ENCODE measurements around the gene SUPT3H. TPM values are rescaled to one million over a fixed set of nuclear protein-coding genes. Genes with fewer than 3 reads are reported as not detected.

SUPT3H gene
- total and polyA plus RNA-seq, 2 donors (not counting 1 experiment from before 2014, with no cell fraction given), result 5.5 to 12.4 TPM

DNA sequence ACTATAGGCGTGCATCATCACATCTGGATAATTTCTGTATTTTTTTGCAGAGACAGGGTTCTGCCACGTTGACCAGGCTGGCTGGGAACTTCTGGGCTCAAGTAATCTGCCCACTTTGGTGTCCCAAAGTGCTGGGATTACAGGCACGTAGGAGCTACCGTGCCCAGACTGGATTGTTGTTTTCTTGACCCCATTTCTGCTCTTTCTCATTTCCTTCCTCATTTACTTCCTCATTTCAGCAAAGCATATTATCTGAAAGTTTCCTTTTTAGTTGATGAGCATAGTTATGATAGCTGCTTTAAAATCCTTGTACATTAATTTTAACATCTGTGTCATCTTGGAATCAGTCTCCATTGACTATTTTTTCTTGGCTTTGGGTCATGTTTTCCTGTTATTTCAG, 350.6 kb downstream of the SUPT3H start:
- peaks cover 0 to 14% (median 5%) of the 10 kb centered on the region in 3 donors for H3K9me3 ChIP-seq (ENCODE audit: control extremely low read depth in 1 of 3, control insufficient read depth in 2 of 3, insufficient read depth in 1 of 3, low read length in 2 of 3)
- H3K4me2 ChIP-seq (replicated peaks; ENCODE audit: low read depth, low read length, poor library complexity, severe bottlenecking), result no peak overlapping the region
- TF ChIP-seq, protein P1, sequence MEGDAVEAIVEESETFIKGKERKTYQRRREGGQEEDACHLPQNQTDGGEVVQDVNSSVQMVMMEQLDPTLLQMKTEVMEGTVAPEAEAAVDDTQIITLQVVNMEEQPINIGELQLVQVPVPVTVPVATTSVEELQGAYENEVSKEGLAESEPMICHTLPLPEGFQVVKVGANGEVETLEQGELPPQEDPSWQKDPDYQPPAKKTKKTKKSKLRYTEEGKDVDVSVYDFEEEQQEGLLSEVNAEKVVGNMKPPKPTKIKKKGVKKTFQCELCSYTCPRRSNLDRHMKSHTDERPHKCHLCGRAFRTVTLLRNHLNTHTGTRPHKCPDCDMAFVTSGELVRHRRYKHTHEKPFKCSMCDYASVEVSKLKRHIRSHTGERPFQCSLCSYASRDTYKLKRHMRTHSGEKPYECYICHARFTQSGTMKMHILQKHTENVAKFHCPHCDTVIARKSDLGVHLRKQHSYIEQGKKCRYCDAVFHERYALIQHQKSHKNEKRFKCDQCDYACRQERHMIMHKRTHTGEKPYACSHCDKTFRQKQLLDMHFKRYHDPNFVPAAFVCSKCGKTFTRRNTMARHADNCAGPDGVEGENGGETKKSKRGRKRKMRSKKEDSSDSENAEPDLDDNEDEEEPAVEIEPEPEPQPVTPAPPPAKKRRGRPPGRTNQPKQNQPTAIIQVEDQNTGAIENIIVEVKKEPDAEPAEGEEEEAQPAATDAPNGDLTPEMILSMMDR (IDR thresholded peaks at IDR 0.05), result no peak
- no peak for TF ChIP-seq EZH2 (IDR thresholded peaks at IDR 0.05; ENCODE audit: borderline replicate concordance, insufficient read depth, low read depth, low read length, poor library complexity, severe bottlenecking)
- H3K4me1 Mint-ChIP-seq, result peaks cover 3% of the 10 kb centered on the region
- no peak overlapping the region for H3K9ac ChIP-seq (ENCODE audit: low read length)
- H3K27me3 ChIP-seq (replicated peaks in 1 of 4; ENCODE audit: control extremely low read depth in 1 of 4, control insufficient read depth in 3 of 4, insufficient read depth in 4 of 4, low read length in 3 of 4), result no peaks in the 10 kb centered on the region
- no peak overlapping the region for H3K4me3 ChIP-seq (ENCODE audit: control extremely low read depth in 1 of 5, extremely low read depth in 1 of 5, insufficient read depth in 1 of 5, low read depth in 2 of 5, low read length in 4 of 5)
- H3K27ac Mint-ChIP-seq, result no peak overlapping the region
- DNase-seq (no peak), ATAC-seq (ENCODE audit: low read depth) (no peak)
- POLR2A ChIA-PET, result no interaction called here
- H3K4me3 Mint-ChIP-seq, result no peak overlapping the region
- intact Hi-C loops (cut with micrococcal nuclease), result no loop called here
- H3K27me3 Mint-ChIP-seq, result no peaks in the 10 kb centered on the region
- peaks cover 6% of the 10 kb centered on the region for H3K9me3 Mint-ChIP-seq (ENCODE audit: insufficient read depth)
- H3K4me1 ChIP-seq (ENCODE audit: control insufficient read depth in 2 of 2, insufficient read depth in 2 of 2, low read length in 2 of 2), result no peaks in the 10 kb centered on the region
- no peaks in the 10 kb centered on the region for H4K20me1 ChIP-seq (ENCODE audit: control insufficient read depth, insufficient read depth, low read length, poor library complexity, severe bottlenecking)
- 64% methylated on average over 4 of the region's 4 CpGs for WGBS (ENCODE audit: insufficient coverage)
- H3K36me3 ChIP-seq (replicated peaks in 1 of 2; ENCODE audit: control extremely low read depth in 1 of 2, control insufficient read depth in 1 of 2, extremely low read depth in 1 of 2, insufficient read depth in 2 of 2, low read length in 1 of 2), result no peaks in the 10 kb centered on the region
- H3K79me2 ChIP-seq (ENCODE audit: control insufficient read depth, insufficient read depth, low read length), result no peaks in the 10 kb centered on the region
- no peak overlapping the region for H2AFZ ChIP-seq (ENCODE audit: insufficient read depth, low read depth, low read length, poor library complexity, severe bottlenecking)
- CTCF ChIA-PET, result no interaction called here
- no peak overlapping the region for H3K27ac ChIP-seq (ENCODE audit: low read length in 2 of 2)

DNA sequence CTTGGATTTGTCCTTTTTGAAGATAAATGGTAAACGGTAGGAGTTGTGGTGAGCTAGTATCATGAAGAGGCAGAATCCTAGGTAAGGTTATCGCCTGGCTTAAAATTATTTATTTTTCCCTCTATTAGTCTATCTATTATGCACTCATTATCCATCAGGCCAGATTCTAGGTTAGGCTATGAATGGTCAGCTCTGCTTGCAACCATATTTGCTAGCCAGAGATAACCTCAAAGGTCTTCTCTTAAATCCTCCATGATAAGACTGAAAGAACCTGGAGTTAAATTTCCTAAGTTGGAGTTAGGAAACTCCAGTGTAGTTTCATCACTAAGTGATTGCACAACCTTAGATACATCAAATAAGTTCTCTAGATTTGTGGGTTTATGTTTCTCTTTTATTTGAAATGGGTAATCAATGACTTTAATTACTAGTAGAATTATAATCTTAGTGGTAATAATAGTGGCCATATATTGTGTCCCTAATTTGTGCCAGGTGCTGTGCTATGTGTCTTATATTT, 351.7 kb downstream of the SUPT3H start:
- Histone ChIP-seq H3K27me3 (replicated peaks in 1 of 4; ENCODE audit: control extremely low read depth in 1 of 4, control insufficient read depth in 3 of 4, insufficient read depth in 4 of 4, low read length in 3 of 4) (no peaks in the 10 kb centered on the region), H3K4me2 (replicated peaks; ENCODE audit: low read depth, low read length, poor library complexity, severe bottlenecking) (no peak overlapping the region), H4K20me1 (ENCODE audit: control insufficient read depth, insufficient read depth, low read length, poor library complexity, severe bottlenecking) (no peaks in the 10 kb centered on the region), H3K4me3 (ENCODE audit: control extremely low read depth in 1 of 5, extremely low read depth in 1 of 5, insufficient read depth in 1 of 5, low read depth in 2 of 5, low read length in 4 of 5) (no peak overlapping the region), H3K9me3 (ENCODE audit: control extremely low read depth in 1 of 3, control insufficient read depth in 2 of 3, insufficient read depth in 1 of 3, low read length in 2 of 3) (peaks cover 0 to 14% (median 5%) of the 10 kb centered on the region in 3 donors), H3K79me2 (ENCODE audit: control insufficient read depth, insufficient read depth, low read length) (no peaks in the 10 kb centered on the region), H3K36me3 (replicated peaks in 1 of 2; ENCODE audit: control extremely low read depth in 1 of 2, control insufficient read depth in 1 of 2, extremely low read depth in 1 of 2, insufficient read depth in 2 of 2, low read length in 1 of 2) (no peaks in the 10 kb centered on the region), H3K27ac (ENCODE audit: low read length in 2 of 2) (no peak overlapping the region), H3K4me1 (ENCODE audit: control insufficient read depth in 2 of 2, insufficient read depth in 2 of 2, low read length in 2 of 2) (no peaks in the 10 kb centered on the region), H2AFZ (ENCODE audit: insufficient read depth, low read depth, low read length, poor library complexity, severe bottlenecking) (no peak overlapping the region), H3K9ac (ENCODE audit: low read length) (no peak overlapping the region)
- DNase-seq (no peak), ATAC-seq (ENCODE audit: low read depth) (no peak)
- ChIA-PET CTCF (no interaction called here), POLR2A (no interaction called here)
- intact Hi-C loops (cut with micrococcal nuclease), result no loop called here
- WGBS (ENCODE audit: insufficient coverage), result no CpG with 5 or more reads among the region's 2 CpGs
- H3K4me3 Mint-ChIP-seq, result no peak overlapping the region
- H3K27me3 Mint-ChIP-seq, result no peaks in the 10 kb centered on the region
- TF ChIP-seq, protein P1 (IDR thresholded peaks at IDR 0.05), result no peak
- no peak for TF ChIP-seq EZH2 (IDR thresholded peaks at IDR 0.05; ENCODE audit: borderline replicate concordance, insufficient read depth, low read depth, low read length, poor library complexity, severe bottlenecking)
- H3K9me3 Mint-ChIP-seq (ENCODE audit: insufficient read depth), result peaks cover 6% of the 10 kb centered on the region
- H3K27ac Mint-ChIP-seq, result no peak overlapping the region
- peaks cover 4% of the 10 kb centered on the region for H3K4me1 Mint-ChIP-seq

Data from B cell (primary cell).